ENCODE data around the gene C3orf18. TPM values are rescaled to one million over a fixed set of nuclear protein-coding genes. Genes with fewer than 3 reads are reported as not detected.

Gene C3orf18
- total RNA-seq, 2 experiments from 2014 or later, result 58.5 to 61.6 TPM

GRCh38 chr3:50568947-50569749 is 1.6 kb upstream of the C3orf18 start, which contains the start of gene HEMK1:
Gene HEMK1, plus strand, starts transcription at chr3:50569522. Its CDS starts 1,583 bp downstream, at chr3:50571105.
- peaks cover 79% of the 10 kb centered on the region for H3K4me1 Mint-ChIP-seq (ENCODE audit: low read depth)
- H3K27ac Mint-ChIP-seq, result peak within 1 kb of the TSS; percentile 97
- DNase-seq (peak; percentile 98), ATAC-seq (peak; percentile 46)
- ChIA-PET CTCF (interaction anchor here (0.7 to 24.5 kb wide), 12 partner anchors 10 to 933 kb away, joined by 3 to 1321 read pairs (median 4); partner anchors contain the start of genes CISH and MAPKAPK3), POLR2A (interaction anchor here (0.6 to 15.9 kb wide), 17 partner anchors 9 to 930 kb away, joined by 3 to 1664 read pairs (median 3); partner anchors contain the start of genes CISH, MANF, MAPKAPK3 and RASSF1)
- peaks cover 2% of the 10 kb centered on the region for H3K27me3 Mint-ChIP-seq (ENCODE audit: low read depth)
- no peaks in the 10 kb centered on the region for H3K9me3 Mint-ChIP-seq (ENCODE audit: insufficient read depth)
- peak within 1 kb of the TSS; percentile 95 for H3K4me3 Mint-ChIP-seq
- H3K36me3 Mint-ChIP-seq (ENCODE audit: low read depth), result peaks cover 63% of the 10 kb centered on the region

- Mint-ChIP-seq H3K36me3 (ENCODE audit: low read depth) (peaks cover 48% of the 10 kb centered on the region), H3K4me3 (peak overlapping the region; percentile 95), H3K27me3 (ENCODE audit: low read depth) (no peaks in the 10 kb centered on the region), H3K27ac (peak overlapping the region; percentile 68), H3K9me3 (ENCODE audit: insufficient read depth) (no peaks in the 10 kb centered on the region), H3K4me1 (ENCODE audit: low read depth) (peaks cover 74% of the 10 kb centered on the region)
- DNase-seq, result no peak
- POLR2A ChIA-PET, result interaction anchor here (0.7 to 15.9 kb wide), 5 partner anchors 9 to 225 kb away, joined by 3 to 1664 read pairs (median 3); partner anchors contain the start of genes CISH and MAPKAPK3
- CTCF ChIA-PET, result interaction anchor here (0.9 to 24.5 kb wide), 8 partner anchors 9 to 230 kb away, joined by 3 to 1321 read pairs (median 4); partner anchors contain the start of genes CISH and MAPKAPK3
- ATAC-seq, result no peak
Observed at GRCh38 chr3:50567011-50567385, 549 bp downstream of the C3orf18 start.

- peaks cover 58% of the 10 kb centered on the region for H3K4me1 Mint-ChIP-seq (ENCODE audit: low read depth)
Observed at GRCh38 chr3:50564321-50564720, 3.2 kb downstream of the C3orf18 start.

GRCh38 chr3:50563867-50564266 is 3.7 kb downstream of the C3orf18 start:
- peaks cover 57% of the 10 kb centered on the region for H3K4me1 Mint-ChIP-seq (ENCODE audit: low read depth)
- ChIA-PET CTCF (interaction anchor here (1.1 to 24.5 kb wide), 4 partner anchors 12 to 214 kb away, joined by 3 to 1321 read pairs (median 3); partner anchors contain the start of genes CISH and MAPKAPK3), POLR2A (interaction anchor here (0.7 kb wide), 1 partner anchor 23 kb away, joined by 3 read pairs; no protein-coding TSS in a partner anchor)
- DNase-seq, result no peak
- no peaks in the 10 kb centered on the region for H3K9me3 Mint-ChIP-seq (ENCODE audit: insufficient read depth)
- no peak for ATAC-seq
- no peak overlapping the region for H3K4me3 Mint-ChIP-seq
- H3K27ac Mint-ChIP-seq, result peak overlapping the region; percentile 52
- no peaks in the 10 kb centered on the region for H3K27me3 Mint-ChIP-seq (ENCODE audit: low read depth)
- peaks cover 36% of the 10 kb centered on the region for H3K36me3 Mint-ChIP-seq (ENCODE audit: low read depth)

More at GRCh38 chr3:50564321-50564720, 3.2 kb downstream of the C3orf18 start:
- Mint-ChIP-seq H3K9me3 (ENCODE audit: insufficient read depth) (no peaks in the 10 kb centered on the region), H3K27me3 (ENCODE audit: low read depth) (no peaks in the 10 kb centered on the region), H3K27ac (peak overlapping the region; percentile 52), H3K4me3 (no peak overlapping the region), H3K36me3 (ENCODE audit: low read depth) (peaks cover 33% of the 10 kb centered on the region)
- no peak for DNase-seq
- CTCF ChIA-PET, result interaction anchor here (1.2 to 24.5 kb wide), 3 partner anchors 13 to 46 kb away, joined by 3 to 1321 read pairs (median 3); partner anchors contain the start of genes CISH and MAPKAPK3
- ATAC-seq, result no peak
- POLR2A ChIA-PET, result interaction anchor here (0.7 to 1.0 kb wide), 2 partner anchors 23 to 37 kb away, joined by 3 to 4 read pairs; no protein-coding TSS in a partner anchor

GRCh38 chr3:50562861-50563260 is 4.7 kb downstream of the C3orf18 start:
- ChIA-PET CTCF (interaction anchor here (0.9 to 24.5 kb wide), 4 partner anchors 21 to 213 kb away, joined by 3 to 1321 read pairs (median 3); partner anchors contain the start of genes CISH and MAPKAPK3), POLR2A (interaction anchor here (1.1 kb wide), 1 partner anchor 11 kb away, joined by 3 read pairs; no protein-coding TSS in a partner anchor)
- Mint-ChIP-seq H3K4me3 (no peak overlapping the region), H3K36me3 (ENCODE audit: low read depth) (peaks cover 34% of the 10 kb centered on the region), H3K4me1 (ENCODE audit: low read depth) (peaks cover 49% of the 10 kb centered on the region), H3K27ac (peak overlapping the region; percentile 52), H3K9me3 (ENCODE audit: insufficient read depth) (no peaks in the 10 kb centered on the region), H3K27me3 (ENCODE audit: low read depth) (no peaks in the 10 kb centered on the region)
- DNase-seq, result no peak
- ATAC-seq, result no peak

GRCh38 chr3:50559702-50560101 is 7.8 kb downstream of the C3orf18 start:
- Mint-ChIP-seq H3K27ac (no peak overlapping the region), H3K27me3 (ENCODE audit: low read depth) (no peaks in the 10 kb centered on the region), H3K9me3 (ENCODE audit: insufficient read depth) (no peaks in the 10 kb centered on the region), H3K4me3 (no peak overlapping the region), H3K4me1 (ENCODE audit: low read depth) (peaks cover 31% of the 10 kb centered on the region), H3K36me3 (ENCODE audit: low read depth) (peaks cover 21% of the 10 kb centered on the region)
- ChIA-PET POLR2A (no interaction called here), CTCF (no interaction called here)
- no peak for DNase-seq
- no peak for ATAC-seq

- ATAC-seq (no peak), DNase-seq (no peak)
- no peak overlapping the region for H3K27ac Mint-ChIP-seq
- no peaks in the 10 kb centered on the region for H3K27me3 Mint-ChIP-seq (ENCODE audit: low read depth)
- H3K4me3 Mint-ChIP-seq, result no peak overlapping the region
- ChIA-PET POLR2A (interaction anchor here (0.7 kb wide), 1 partner anchor 9 kb away, joined by 3 read pairs; no protein-coding TSS in a partner anchor), CTCF (interaction anchor here (1.0 to 1.7 kb wide), 3 partner anchors 9 to 16 kb away, joined by 3 to 5 read pairs (median 4); partner anchors contain the start of genes C3orf18 and HEMK1)
- H3K9me3 Mint-ChIP-seq (ENCODE audit: insufficient read depth), result no peaks in the 10 kb centered on the region
- H3K36me3 Mint-ChIP-seq (ENCODE audit: low read depth), result peaks cover 14% of the 10 kb centered on the region
- peaks cover 18% of the 10 kb centered on the region for H3K4me1 Mint-ChIP-seq (ENCODE audit: low read depth)
Observed at GRCh38 chr3:50557915-50558314, 9.6 kb downstream of the C3orf18 start.

GRCh38 chr3:50557106-50557505 is 10.4 kb downstream of the C3orf18 start:
- H3K9me3 Mint-ChIP-seq (ENCODE audit: insufficient read depth), result no peaks in the 10 kb centered on the region
- no peak overlapping the region for H3K27ac Mint-ChIP-seq
- ChIA-PET POLR2A (no interaction called here), CTCF (interaction anchor here (0.8 to 1.7 kb wide), 4 partner anchors 8 to 15 kb away, joined by 3 to 5 read pairs (median 4); partner anchors contain the start of genes C3orf18 and HEMK1)
- ATAC-seq (no peak), DNase-seq (no peak)
- no peak overlapping the region for H3K4me3 Mint-ChIP-seq
- H3K36me3 Mint-ChIP-seq (ENCODE audit: low read depth), result peaks cover 14% of the 10 kb centered on the region
- no peaks in the 10 kb centered on the region for H3K27me3 Mint-ChIP-seq (ENCODE audit: low read depth)
- H3K4me1 Mint-ChIP-seq (ENCODE audit: low read depth), result peaks cover 14% of the 10 kb centered on the region

GRCh38 chr3:50554553-50554952 is 13.0 kb downstream of the C3orf18 start:
- H3K9me3 Mint-ChIP-seq (ENCODE audit: insufficient read depth), result no peaks in the 10 kb centered on the region
- no peak overlapping the region for H3K4me3 Mint-ChIP-seq
- no peaks in the 10 kb centered on the region for H3K27me3 Mint-ChIP-seq (ENCODE audit: low read depth)
- ChIA-PET POLR2A (no interaction called here), CTCF (interaction anchor here (0.8 to 2.6 kb wide), 2 partner anchors 11 to 12 kb away, joined by 3 to 12 read pairs; no protein-coding TSS in a partner anchor)
- H3K4me1 Mint-ChIP-seq (ENCODE audit: low read depth), result peaks cover 17% of the 10 kb centered on the region
- DNase-seq (peak; percentile 52), ATAC-seq (no peak)
- H3K36me3 Mint-ChIP-seq (ENCODE audit: low read depth), result peaks cover 5% of the 10 kb centered on the region
- no peak overlapping the region for H3K27ac Mint-ChIP-seq

GRCh38 chr3:50552598-50552997 is 14.9 kb downstream of the C3orf18 start:
- no peak for ATAC-seq
- Mint-ChIP-seq H3K27me3 (ENCODE audit: low read depth) (no peaks in the 10 kb centered on the region), H3K9me3 (ENCODE audit: insufficient read depth) (no peaks in the 10 kb centered on the region), H3K27ac (no peak overlapping the region), H3K36me3 (ENCODE audit: low read depth) (no peaks in the 10 kb centered on the region), H3K4me3 (no peak overlapping the region), H3K4me1 (ENCODE audit: low read depth) (peaks cover 17% of the 10 kb centered on the region)
- CTCF ChIA-PET, result interaction anchor here (1.2 to 4.8 kb wide), 3 partner anchors 10 to 62 kb away, joined by 4 to 27 read pairs (median 11); no protein-coding TSS in a partner anchor
- DNase-seq, result no peak
- POLR2A ChIA-PET, result interaction anchor here (1.3 kb wide), 1 partner anchor 55 kb away, joined by 3 read pairs; no protein-coding TSS in a partner anchor

GRCh38 chr3:50551681-50552435 is 15.7 kb downstream of the C3orf18 start:
- no peaks in the 10 kb centered on the region for H3K9me3 Mint-ChIP-seq (ENCODE audit: insufficient read depth)
- no peak overlapping the region for H3K4me3 Mint-ChIP-seq
- CTCF ChIA-PET, result interaction anchor here (0.6 to 4.8 kb wide), 8 partner anchors 9 to 204 kb away, joined by 3 to 31 read pairs (median 4); partner anchors contain the start of genes C3orf18, CACNA2D2, CYB561D2 and NPRL2
- no peak overlapping the region for H3K27ac Mint-ChIP-seq
- ATAC-seq (no peak), DNase-seq (no peak)
- H3K27me3 Mint-ChIP-seq (ENCODE audit: low read depth), result no peaks in the 10 kb centered on the region
- H3K36me3 Mint-ChIP-seq (ENCODE audit: low read depth), result no peaks in the 10 kb centered on the region
- POLR2A ChIA-PET, result interaction anchor here (1.0 kb wide), 1 partner anchor 62 kb away, joined by 4 read pairs; no protein-coding TSS in a partner anchor
- H3K4me1 Mint-ChIP-seq (ENCODE audit: low read depth), result peaks cover 15% of the 10 kb centered on the region
